ENCODE data around the gene BNC2. TPM values are rescaled to one million over a fixed set of nuclear protein-coding genes. Genes with fewer than 3 reads are reported as not detected.

Gene BNC2
- total RNA-seq, 2 donors from 2014 or later, result 2.1 to 20.0 TPM

- H3K27me3 ChIP-seq, result no peaks in the 10 kb centered on the region
- no peak overlapping the region for H3K9ac ChIP-seq (ENCODE audit: low read depth in 2 of 2, low read length in 2 of 2)
- H3K4me1 ChIP-seq, result no peaks in the 10 kb centered on the region
- no peaks in the 10 kb centered on the region for H3K9me3 ChIP-seq
- no peak for DNase-seq
- intact Hi-C loops (cut with DNase I), result no loop called here
- no peak overlapping the region for H3K4me3 ChIP-seq
- TF ChIP-seq CTCF (IDR thresholded peaks at IDR 0.05), result no peak
- no peak overlapping the region for H3K27ac ChIP-seq
- no peaks in the 10 kb centered on the region for H3K36me3 ChIP-seq
Measured at GRCh38 chr9:16585591-16585990, 284.9 kb downstream of the BNC2 start.

GRCh38 chr9:16579872-16580432, 290.5 kb downstream of the BNC2 start:
- Histone ChIP-seq H3K9me3 (no peaks in the 10 kb centered on the region), H3K27me3 (no peaks in the 10 kb centered on the region), H3K4me1 (no peaks in the 10 kb centered on the region), H3K4me3 (no peak overlapping the region), H3K27ac (peak overlapping the region; percentile 12), H3K36me3 (no peaks in the 10 kb centered on the region), H3K9ac (ENCODE audit: low read depth in 2 of 2, low read length in 2 of 2) (no peak overlapping the region)
- TF ChIP-seq CTCF (IDR thresholded peaks at IDR 0.05), result no peak
- DNase-seq, result peak; percentile 51
- intact Hi-C loops (cut with DNase I), result no loop called here

GRCh38 chr9:16575986-16576245, 294.6 kb downstream of the BNC2 start:
- H3K27me3 ChIP-seq, result no peaks in the 10 kb centered on the region
- H3K4me1 ChIP-seq, result no peaks in the 10 kb centered on the region
- no peak for TF ChIP-seq CTCF (IDR thresholded peaks at IDR 0.05)
- DNase-seq, result no peak
- H3K9me3 ChIP-seq, result no peaks in the 10 kb centered on the region
- no peak overlapping the region for H3K4me3 ChIP-seq
- intact Hi-C loops (cut with DNase I), result no loop called here
- no peaks in the 10 kb centered on the region for H3K36me3 ChIP-seq
- no peak overlapping the region for H3K27ac ChIP-seq
- H3K9ac ChIP-seq (ENCODE audit: low read depth in 2 of 2, low read length in 2 of 2), result no peak overlapping the region

- H3K9me3 ChIP-seq, result no peaks in the 10 kb centered on the region
- H3K4me3 ChIP-seq, result no peak overlapping the region
- H3K4me1 ChIP-seq, result no peaks in the 10 kb centered on the region
- DNase-seq, result no peak
- H3K36me3 ChIP-seq, result no peaks in the 10 kb centered on the region
- no peaks in the 10 kb centered on the region for H3K27me3 ChIP-seq
- no peak overlapping the region for H3K9ac ChIP-seq (ENCODE audit: low read depth in 2 of 2, low read length in 2 of 2)
- no peak for TF ChIP-seq CTCF (IDR thresholded peaks at IDR 0.05)
- H3K27ac ChIP-seq, result no peak overlapping the region
- intact Hi-C loops (cut with DNase I), result no loop called here
Measured at GRCh38 chr9:16575142-16575985, 295.1 kb downstream of the BNC2 start.

GRCh38 chr9:16572005-16572734, 298.3 kb downstream of the BNC2 start:
- Histone ChIP-seq H3K36me3 (no peaks in the 10 kb centered on the region), H3K27me3 (no peaks in the 10 kb centered on the region), H3K27ac (peak overlapping the region; percentile 64), H3K4me3 (no peak overlapping the region), H3K9ac (ENCODE audit: low read depth in 2 of 2, low read length in 2 of 2) (peak overlapping the region in 1 of 2 donors; percentile 32), H3K4me1 (no peaks in the 10 kb centered on the region), H3K9me3 (no peaks in the 10 kb centered on the region)
- DNase-seq, result peak; percentile 25
- intact Hi-C loops (cut with DNase I), result no loop called here
- TF ChIP-seq CTCF (IDR thresholded peaks at IDR 0.05), result no peak

Data from colonic mucosa (tissue), 4 donors.